GM23338 (cell line): ENCODE measurements around the gene IFT88. TPM values are rescaled to one million over a fixed set of nuclear protein-coding genes. Genes with fewer than 3 reads are reported as not detected.

ENCODE experiments used
- ATAC-seq: fragments of 200-7000 bp; cut with Tn5 transposase; 3 replicates; pipeline ENCODE4 v1.9.1; 2020
- DNase-seq: peaks from one replicate; pipeline ENCODE4 v3.0.0-alpha.2; 2015; ENCODE audit warnings: low spot score
- H2AFZ ChIP-seq: fragments of 200-600 bp; sonication (generic); 2 replicates; pipeline ENCODE4 v1.8.0; 2016; ENCODE audit warnings: antibody characterized with exemption, mild to moderate bottlenecking, moderate library complexity
- H3F3A ChIP-seq: fragments of 200-600 bp; sonication (generic); replicated peaks from 2 replicates; pipeline ENCODE4 v1.8.0; 2017; ENCODE audit warnings: antibody characterized with exemption, mixed run types, low read depth
- H3K27ac ChIP-seq: fragments of 200-600 bp; sonication (generic); 2 replicates; pipeline ENCODE4 v1.6.1; 2016; ENCODE audit warnings: low read depth
- H3K27me3 ChIP-seq: fragments of 200-600 bp; sonication (generic); 2 replicates; pipeline ENCODE4 v1.8.0; 2016; ENCODE audit warnings: mild to moderate bottlenecking, mixed run types, moderate library complexity; ENCODE audit not compliant: insufficient read depth
- H3K36me3 ChIP-seq: fragments of 200-600 bp; sonication (generic); 2 replicates; pipeline ENCODE4 v1.8.0; 2016; ENCODE audit warnings: mild to moderate bottlenecking; ENCODE audit not compliant: insufficient read depth
- H3K4me1 ChIP-seq: fragments of 200-600 bp; sonication (generic); 2 replicates; pipeline ENCODE4 v1.8.0; 2016; ENCODE audit warnings: mild to moderate bottlenecking, moderate library complexity; ENCODE audit not compliant: insufficient read depth
- H3K4me2 ChIP-seq: fragments of 200-600 bp; sonication (generic); 2 replicates; pipeline ENCODE4 v1.7.1; 2017; ENCODE audit warnings: mixed run types
- H3K4me3 ChIP-seq: fragments of 200-600 bp; sonication (generic); 2 replicates; pipeline ENCODE4 v1.6.1; 2016; ENCODE audit warnings: mixed run types
- H3K79me2 ChIP-seq: fragments of 200-600 bp; sonication (generic); replicated peaks from 2 replicates; pipeline ENCODE4 v1.8.0; 2017; ENCODE audit warnings: mild to moderate bottlenecking; ENCODE audit not compliant: insufficient read depth
- H3K9me2 ChIP-seq: fragments of 200-600 bp; sonication (generic); 2 replicates; pipeline ENCODE4 v1.8.0; 2017; ENCODE audit not compliant: insufficient read depth
- H4K20me1 ChIP-seq: fragments of 200-600 bp; sonication (generic); replicated peaks from 2 replicates; pipeline ENCODE4 v1.8.0; 2017; ENCODE audit warnings: mild to moderate bottlenecking; ENCODE audit not compliant: insufficient read depth
- H3K27ac Mint-ChIP-seq: 2 replicates; pipeline ENCODE4 v1.8.0; 2020; ENCODE audit warnings: inconsistent platforms, mild to moderate bottlenecking, moderate library complexity, mixed read lengths
- H3K27me3 Mint-ChIP-seq: 3 replicates; pipeline ENCODE4 v1.8.0; 2022; ENCODE audit warnings: low read depth, mild to moderate bottlenecking, moderate library complexity, mixed read lengths, inconsistent platforms; ENCODE audit not compliant: insufficient read depth, poor library complexity
- H3K36me3 Mint-ChIP-seq: 3 replicates; pipeline ENCODE4 v1.8.0; 2021; ENCODE audit warnings: low read depth, mild to moderate bottlenecking, inconsistent platforms, moderate library complexity, mixed read lengths
- H3K4me1 Mint-ChIP-seq: 3 replicates; pipeline ENCODE4 v1.8.0; 2020; ENCODE audit warnings: mild to moderate bottlenecking, inconsistent platforms, mixed read lengths
- H3K4me3 Mint-ChIP-seq: 3 replicates; pipeline ENCODE4 v1.8.0; 2021; ENCODE audit warnings: moderate library complexity, mild to moderate bottlenecking, inconsistent platforms, mixed read lengths
- H3K9me3 Mint-ChIP-seq: 3 replicates; pipeline ENCODE4 v1.8.0; 2020; ENCODE audit warnings: moderate library complexity, mild to moderate bottlenecking, inconsistent platforms, mixed read lengths
- EZH2phosphoT487 ChIP-seq: fragments of 200-600 bp; sonication (generic); IDR thresholded peaks from one replicate; pipeline ENCODE4 v1.8.1; 2018; ENCODE audit warnings: antibody characterized with exemption; ENCODE audit not compliant: unreplicated experiment
- STAT1 ChIP-seq: IDR thresholded peaks from one replicate; pipeline ENCODE4 v1.6.1; 2016; ENCODE audit warnings: antibody characterized with exemption; ENCODE audit not compliant: unreplicated experiment
- polyA plus RNA-seq: library from polyadenylated mRNA; unstranded; fragments of >200 nt; fragmentation: Nextera tagmentation; extraction: Ambion mirVana; gene quantifications from 2 replicates; pipeline ENCODE4 v1.2.1, GENCODE V29; 2016
- total RNA-seq: library from RNA; depleted of rRNA; stranded (reverse); fragments of >200 nt; shearing (Covaris generic); gene quantifications from 2 replicates; pipeline ENCODE4 v1.2.3, GENCODE V29; 2014
- TF ChIP-seq, protein P1 (sequence below): fragments of 250-450 bp; sonication (Bioruptor Pico); IDR thresholded peaks from 2 replicates; pipeline ENCODE4 v1.5.0; 2020; ENCODE audit warnings: mild to moderate bottlenecking, moderate library complexity
- TF ChIP-seq, protein P2 (sequence below), 2 experiments: fragments of 200-600 bp in 1 of 2; sonication (generic) in 1 of 2; conservative IDR thresholded peaks; 2 replicates each; pipeline versions ENCODE4 v1.5.1 to v1.6.1; 2016 to 2017; ENCODE audit warnings: antibody characterized with exemption in 2 of 2, low read depth in 2 of 2, mild to moderate bottlenecking in 2 of 2, moderate library complexity in 1 of 2
- TF ChIP-seq, protein P3 (sequence below): IDR thresholded peaks from one replicate; pipeline ENCODE4 v1.6.1; 2018; ENCODE audit warnings: antibody characterized with exemption; ENCODE audit not compliant: unreplicated experiment

Gene IFT88
- total and polyA plus RNA-seq, 2 experiments from 2014 or later: 8.2 to 8.7 TPM

DNA sequence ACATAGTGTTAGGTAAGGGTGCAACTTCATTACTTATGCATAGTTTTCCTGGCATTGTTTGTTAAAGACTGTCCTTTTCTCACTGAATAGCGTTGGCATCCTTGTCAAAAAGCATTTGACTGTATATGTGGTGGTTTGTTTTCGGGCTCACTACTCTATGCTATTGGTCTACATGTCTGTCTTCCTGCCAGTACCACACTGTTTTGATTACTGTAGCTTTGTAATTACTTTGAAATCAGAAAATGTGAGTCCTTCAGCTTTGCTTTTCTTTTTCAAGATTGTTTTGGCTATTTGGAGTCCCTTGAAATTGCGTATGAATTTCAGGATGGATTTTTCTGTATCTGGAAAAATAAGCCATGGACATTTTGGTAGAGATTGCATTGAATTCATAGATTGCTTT is 56.0 kb downstream of the IFT88 start (continued):
- TF ChIP-seq, protein P1, sequence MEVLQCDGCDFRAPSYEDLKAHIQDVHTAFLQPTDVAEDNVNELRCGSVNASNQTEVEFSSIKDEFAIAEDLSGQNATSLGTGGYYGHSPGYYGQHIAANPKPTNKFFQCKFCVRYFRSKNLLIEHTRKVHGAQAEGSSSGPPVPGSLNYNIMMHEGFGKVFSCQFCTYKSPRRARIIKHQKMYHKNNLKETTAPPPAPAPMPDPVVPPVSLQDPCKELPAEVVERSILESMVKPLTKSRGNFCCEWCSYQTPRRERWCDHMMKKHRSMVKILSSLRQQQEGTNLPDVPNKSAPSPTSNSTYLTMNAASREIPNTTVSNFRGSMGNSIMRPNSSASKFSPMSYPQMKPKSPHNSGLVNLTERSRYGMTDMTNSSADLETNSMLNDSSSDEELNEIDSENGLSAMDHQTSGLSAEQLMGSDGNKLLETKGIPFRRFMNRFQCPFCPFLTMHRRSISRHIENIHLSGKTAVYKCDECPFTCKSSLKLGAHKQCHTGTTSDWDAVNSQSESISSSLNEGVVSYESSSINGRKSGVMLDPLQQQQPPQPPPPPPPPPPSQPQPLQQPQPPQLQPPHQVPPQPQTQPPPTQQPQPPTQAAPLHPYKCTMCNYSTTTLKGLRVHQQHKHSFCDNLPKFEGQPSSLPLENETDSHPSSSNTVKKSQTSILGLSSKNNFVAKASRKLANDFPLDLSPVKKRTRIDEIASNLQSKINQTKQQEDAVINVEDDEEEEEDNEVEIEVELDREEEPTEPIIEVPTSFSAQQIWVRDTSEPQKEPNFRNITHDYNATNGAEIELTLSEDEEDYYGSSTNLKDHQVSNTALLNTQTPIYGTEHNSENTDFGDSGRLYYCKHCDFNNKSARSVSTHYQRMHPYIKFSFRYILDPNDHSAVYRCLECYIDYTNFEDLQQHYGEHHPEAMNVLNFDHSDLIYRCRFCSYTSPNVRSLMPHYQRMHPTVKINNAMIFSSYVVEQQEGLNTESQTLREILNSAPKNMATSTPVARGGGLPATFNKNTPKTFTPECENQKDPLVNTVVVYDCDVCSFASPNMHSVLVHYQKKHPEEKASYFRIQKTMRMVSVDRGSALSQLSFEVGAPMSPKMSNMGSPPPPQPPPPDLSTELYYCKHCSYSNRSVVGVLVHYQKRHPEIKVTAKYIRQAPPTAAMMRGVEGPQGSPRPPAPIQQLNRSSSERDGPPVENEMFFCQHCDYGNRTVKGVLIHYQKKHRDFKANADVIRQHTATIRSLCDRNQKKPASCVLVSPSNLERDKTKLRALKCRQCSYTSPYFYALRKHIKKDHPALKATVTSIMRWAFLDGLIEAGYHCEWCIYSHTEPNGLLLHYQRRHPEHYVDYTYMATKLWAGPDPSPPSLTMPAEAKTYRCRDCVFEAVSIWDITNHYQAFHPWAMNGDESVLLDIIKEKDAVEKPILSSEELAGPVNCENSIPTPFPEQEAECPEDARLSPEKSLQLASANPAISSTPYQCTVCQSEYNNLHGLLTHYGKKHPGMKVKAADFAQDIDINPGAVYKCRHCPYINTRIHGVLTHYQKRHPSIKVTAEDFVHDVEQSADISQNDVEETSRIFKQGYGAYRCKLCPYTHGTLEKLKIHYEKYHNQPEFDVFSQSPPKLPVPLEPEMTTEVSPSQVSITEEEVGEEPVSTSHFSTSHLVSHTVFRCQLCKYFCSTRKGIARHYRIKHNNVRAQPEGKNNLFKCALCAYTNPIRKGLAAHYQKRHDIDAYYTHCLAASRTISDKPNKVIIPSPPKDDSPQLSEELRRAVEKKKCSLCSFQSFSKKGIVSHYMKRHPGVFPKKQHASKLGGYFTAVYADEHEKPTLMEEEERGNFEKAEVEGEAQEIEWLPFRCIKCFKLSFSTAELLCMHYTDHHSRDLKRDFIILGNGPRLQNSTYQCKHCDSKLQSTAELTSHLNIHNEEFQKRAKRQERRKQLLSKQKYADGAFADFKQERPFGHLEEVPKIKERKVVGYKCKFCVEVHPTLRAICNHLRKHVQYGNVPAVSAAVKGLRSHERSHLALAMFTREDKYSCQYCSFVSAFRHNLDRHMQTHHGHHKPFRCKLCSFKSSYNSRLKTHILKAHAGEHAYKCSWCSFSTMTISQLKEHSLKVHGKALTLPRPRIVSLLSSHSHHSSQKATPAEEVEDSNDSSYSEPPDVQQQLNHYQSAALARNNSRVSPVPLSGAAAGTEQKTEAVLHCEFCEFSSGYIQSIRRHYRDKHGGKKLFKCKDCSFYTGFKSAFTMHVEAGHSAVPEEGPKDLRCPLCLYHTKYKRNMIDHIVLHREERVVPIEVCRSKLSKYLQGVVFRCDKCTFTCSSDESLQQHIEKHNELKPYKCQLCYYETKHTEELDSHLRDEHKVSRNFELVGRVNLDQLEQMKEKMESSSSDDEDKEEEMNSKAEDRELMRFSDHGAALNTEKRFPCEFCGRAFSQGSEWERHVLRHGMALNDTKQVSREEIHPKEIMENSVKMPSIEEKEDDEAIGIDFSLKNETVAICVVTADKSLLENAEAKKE (CRISPR knock-in tag): no peak
- TF ChIP-seq EZH2phosphoT487: no peak
- TF ChIP-seq, protein P2, sequence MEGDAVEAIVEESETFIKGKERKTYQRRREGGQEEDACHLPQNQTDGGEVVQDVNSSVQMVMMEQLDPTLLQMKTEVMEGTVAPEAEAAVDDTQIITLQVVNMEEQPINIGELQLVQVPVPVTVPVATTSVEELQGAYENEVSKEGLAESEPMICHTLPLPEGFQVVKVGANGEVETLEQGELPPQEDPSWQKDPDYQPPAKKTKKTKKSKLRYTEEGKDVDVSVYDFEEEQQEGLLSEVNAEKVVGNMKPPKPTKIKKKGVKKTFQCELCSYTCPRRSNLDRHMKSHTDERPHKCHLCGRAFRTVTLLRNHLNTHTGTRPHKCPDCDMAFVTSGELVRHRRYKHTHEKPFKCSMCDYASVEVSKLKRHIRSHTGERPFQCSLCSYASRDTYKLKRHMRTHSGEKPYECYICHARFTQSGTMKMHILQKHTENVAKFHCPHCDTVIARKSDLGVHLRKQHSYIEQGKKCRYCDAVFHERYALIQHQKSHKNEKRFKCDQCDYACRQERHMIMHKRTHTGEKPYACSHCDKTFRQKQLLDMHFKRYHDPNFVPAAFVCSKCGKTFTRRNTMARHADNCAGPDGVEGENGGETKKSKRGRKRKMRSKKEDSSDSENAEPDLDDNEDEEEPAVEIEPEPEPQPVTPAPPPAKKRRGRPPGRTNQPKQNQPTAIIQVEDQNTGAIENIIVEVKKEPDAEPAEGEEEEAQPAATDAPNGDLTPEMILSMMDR (conservative IDR thresholded peaks at IDR 0.05; ENCODE audit: low read depth in 2 of 2): no peak
- TF ChIP-seq STAT1: no peak

DNA sequence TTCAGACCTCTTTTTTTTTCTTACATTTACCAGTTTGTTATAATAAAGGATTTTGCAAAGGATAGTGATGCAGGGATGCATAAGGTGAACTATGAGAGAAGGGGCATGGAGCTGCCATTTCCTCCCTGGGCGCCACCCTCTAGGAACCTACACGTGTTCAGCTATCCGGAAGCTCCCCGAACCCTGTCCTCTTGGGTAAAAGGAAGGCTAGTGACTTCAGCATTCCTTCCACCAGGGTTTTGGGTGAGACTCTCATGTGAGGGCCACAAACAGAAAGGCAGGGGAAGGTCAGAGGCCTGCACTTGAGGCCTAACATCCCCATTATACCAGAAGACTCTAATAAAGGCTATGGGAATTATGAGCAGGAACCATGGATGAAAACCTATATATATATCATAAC is 57.3 kb downstream of the IFT88 start:
- Mint-ChIP-seq H3K4me3 (no peak overlapping the region), H3K27ac (no peak overlapping the region), H3K27me3 (peaks cover 2% of the 10 kb centered on the region), H3K9me3 (peaks cover 18% of the 10 kb centered on the region), H3K36me3 (peaks cover 15% of the 10 kb centered on the region; the same call in 2 of the 3 replicates), H3K4me1 (no peaks in the 10 kb centered on the region)
- Histone ChIP-seq H4K20me1 (no peaks in the 10 kb centered on the region), H2AFZ (no peak overlapping the region), H3K27ac (no peak overlapping the region), H3F3A (no peaks in the 10 kb centered on the region), H3K4me1 (no peaks in the 10 kb centered on the region), H3K79me2 (no peaks in the 10 kb centered on the region), H3K9me2 (no peaks in the 10 kb centered on the region), H3K36me3 (no peaks in the 10 kb centered on the region), H3K4me2 (no peak overlapping the region), H3K4me3 (no peak overlapping the region), H3K27me3 (no peaks in the 10 kb centered on the region)
- ATAC-seq (peak; percentile 38), DNase-seq (peak; percentile 50)
- TF ChIP-seq, protein P3, sequence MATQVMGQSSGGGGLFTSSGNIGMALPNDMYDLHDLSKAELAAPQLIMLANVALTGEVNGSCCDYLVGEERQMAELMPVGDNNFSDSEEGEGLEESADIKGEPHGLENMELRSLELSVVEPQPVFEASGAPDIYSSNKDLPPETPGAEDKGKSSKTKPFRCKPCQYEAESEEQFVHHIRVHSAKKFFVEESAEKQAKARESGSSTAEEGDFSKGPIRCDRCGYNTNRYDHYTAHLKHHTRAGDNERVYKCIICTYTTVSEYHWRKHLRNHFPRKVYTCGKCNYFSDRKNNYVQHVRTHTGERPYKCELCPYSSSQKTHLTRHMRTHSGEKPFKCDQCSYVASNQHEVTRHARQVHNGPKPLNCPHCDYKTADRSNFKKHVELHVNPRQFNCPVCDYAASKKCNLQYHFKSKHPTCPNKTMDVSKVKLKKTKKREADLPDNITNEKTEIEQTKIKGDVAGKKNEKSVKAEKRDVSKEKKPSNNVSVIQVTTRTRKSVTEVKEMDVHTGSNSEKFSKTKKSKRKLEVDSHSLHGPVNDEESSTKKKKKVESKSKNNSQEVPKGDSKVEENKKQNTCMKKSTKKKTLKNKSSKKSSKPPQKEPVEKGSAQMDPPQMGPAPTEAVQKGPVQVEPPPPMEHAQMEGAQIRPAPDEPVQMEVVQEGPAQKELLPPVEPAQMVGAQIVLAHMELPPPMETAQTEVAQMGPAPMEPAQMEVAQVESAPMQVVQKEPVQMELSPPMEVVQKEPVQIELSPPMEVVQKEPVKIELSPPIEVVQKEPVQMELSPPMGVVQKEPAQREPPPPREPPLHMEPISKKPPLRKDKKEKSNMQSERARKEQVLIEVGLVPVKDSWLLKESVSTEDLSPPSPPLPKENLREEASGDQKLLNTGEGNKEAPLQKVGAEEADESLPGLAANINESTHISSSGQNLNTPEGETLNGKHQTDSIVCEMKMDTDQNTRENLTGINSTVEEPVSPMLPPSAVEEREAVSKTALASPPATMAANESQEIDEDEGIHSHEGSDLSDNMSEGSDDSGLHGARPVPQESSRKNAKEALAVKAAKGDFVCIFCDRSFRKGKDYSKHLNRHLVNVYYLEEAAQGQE: no peak
- TF ChIP-seq, protein P2 (conservative IDR thresholded peaks at IDR 0.05; ENCODE audit: low read depth in 2 of 2): peak; percentile 25; a peak in 2 of 4 replicates
- TF ChIP-seq EZH2phosphoT487: no peak
